Coronary artery (tissue), 2 donors: ENCODE measurements around the gene DCLK2.
"Not testable (repeated sequence)": the region's sequence is repeated elsewhere in the genome, so short reads cannot be mapped to it uniquely, and the experiment has no call there.

ENCODE experiments used
- DNase-seq: peaks from one replicate; pipeline ENCODE4 v3.0.0-alpha.2; 2017; ENCODE audit warnings: low spot score
- H3K27ac ChIP-seq, 2 donors: fragments of 200-600 bp; sonication (generic); one replicate each; pipeline ENCODE4 v1.5.1; 2016 to 2019
- H3K4me3 ChIP-seq: fragments of 200-600 bp; sonication (generic); 2 replicates; pipeline ENCODE4 v1.5.1; 2016; ENCODE audit warnings: mild to moderate bottlenecking, moderate library complexity
- CTCF ChIP-seq: fragments of 200-600 bp; sonication (generic); IDR thresholded peaks from one replicate; pipeline ENCODE4 v1.5.1; 2019; ENCODE audit warnings: antibody characterized with exemption

Gene DCLK2

GRCh38 chr4:150156543-150156942, 78.3 kb downstream of the DCLK2 start:
- DNase-seq = no peak
- Histone ChIP-seq H3K4me3 (no peak overlapping the region), H3K27ac (no peak overlapping the region)
- no peak for TF ChIP-seq CTCF

GRCh38 chr4:150158041-150158440, 79.8 kb downstream of the DCLK2 start:
- DNase-seq = no peak
- no peak for TF ChIP-seq CTCF
- H3K4me3 ChIP-seq = no peak overlapping the region
- H3K27ac ChIP-seq = no peak overlapping the region

GRCh38 chr4:150160473-150160872, 82.2 kb downstream of the DCLK2 start:
- no peak overlapping the region for H3K27ac ChIP-seq
- no peak overlapping the region for H3K4me3 ChIP-seq
- TF ChIP-seq CTCF = no peak
- no peak for DNase-seq

- H3K4me3 ChIP-seq = no peak overlapping the region
Measured at GRCh38 chr4:150161109-150161508, 82.9 kb downstream of the DCLK2 start.

GRCh38 chr4:150162020-150162419, 83.8 kb downstream of the DCLK2 start:
- not testable (repeated sequence) for DNase-seq, H3K4me3 ChIP-seq, H3K27ac ChIP-seq

More at GRCh38 chr4:150161109-150161508, 82.9 kb downstream of the DCLK2 start:
- DNase-seq = no peak
- no peak for TF ChIP-seq CTCF
- no peak overlapping the region for H3K27ac ChIP-seq

DNA sequence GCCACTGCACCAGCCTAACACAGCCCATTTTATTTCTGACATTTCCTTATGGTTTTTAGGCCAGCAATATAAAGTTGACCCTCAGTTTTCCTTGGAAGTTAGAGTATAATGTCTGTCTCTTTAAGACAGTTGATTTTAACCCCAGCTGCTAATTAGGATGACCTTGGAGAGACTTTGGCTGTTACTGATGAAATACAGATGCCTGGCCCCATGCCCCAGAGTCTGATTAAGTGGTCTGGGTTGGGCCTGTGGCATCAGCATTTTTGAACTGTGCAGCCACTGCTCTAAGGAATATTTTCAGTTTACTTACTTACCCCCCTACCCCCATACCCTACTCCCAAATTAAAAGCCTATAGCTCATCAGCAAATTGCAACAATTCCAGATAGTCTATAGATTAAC, 85.8 kb downstream of the DCLK2 start:
- no peak for DNase-seq
- H3K4me3 ChIP-seq = no peak overlapping the region
- H3K27ac ChIP-seq = no peak overlapping the region
- no peak for TF ChIP-seq CTCF

DNA sequence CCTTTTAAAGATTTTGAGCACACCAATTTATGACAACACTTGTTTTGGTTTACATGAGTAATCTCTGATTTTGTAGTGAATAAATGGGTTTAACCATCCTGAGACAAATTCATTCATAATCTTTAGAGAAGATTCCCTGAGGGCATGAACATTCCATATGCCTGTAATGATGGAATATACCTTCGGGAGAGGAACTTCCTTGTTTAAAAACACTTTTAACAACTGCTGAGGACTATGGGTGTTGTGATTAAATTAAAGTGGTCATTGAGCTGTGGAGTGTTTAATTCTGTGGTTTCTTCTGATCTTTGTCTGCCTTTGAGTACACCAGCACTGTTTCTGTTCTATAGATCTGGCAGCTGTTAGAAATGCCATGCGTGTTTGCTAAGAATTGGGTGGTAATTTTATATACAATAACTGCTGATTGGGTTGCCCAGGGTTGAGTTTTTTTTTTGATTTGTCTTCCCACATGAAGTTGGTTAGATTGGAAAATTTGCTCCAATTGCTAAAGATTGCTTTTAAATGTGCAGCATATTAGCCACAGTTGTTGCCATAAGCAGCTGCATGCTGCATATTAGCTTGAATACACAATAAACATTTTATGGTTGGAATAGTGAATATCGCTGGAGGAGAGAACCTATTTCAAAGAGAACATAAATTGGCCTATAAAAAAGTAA, 86.8 kb downstream of the DCLK2 start:
- DNase-seq = no peak
- no peak overlapping the region for H3K27ac ChIP-seq
- H3K4me3 ChIP-seq = no peak overlapping the region
- no peak for TF ChIP-seq CTCF
